Activated effector memory CD4-positive, alpha-beta T cell treated with Interleukin-2 at 50 U/mL for 16 hours (primary cell): ENCODE measurements around the gene MED4.

Source experiments
- DNase-seq: peaks from one replicate; pipeline ENCODE4 v3.0.0-alpha.2; 2020

The MED4 gene

DNA sequence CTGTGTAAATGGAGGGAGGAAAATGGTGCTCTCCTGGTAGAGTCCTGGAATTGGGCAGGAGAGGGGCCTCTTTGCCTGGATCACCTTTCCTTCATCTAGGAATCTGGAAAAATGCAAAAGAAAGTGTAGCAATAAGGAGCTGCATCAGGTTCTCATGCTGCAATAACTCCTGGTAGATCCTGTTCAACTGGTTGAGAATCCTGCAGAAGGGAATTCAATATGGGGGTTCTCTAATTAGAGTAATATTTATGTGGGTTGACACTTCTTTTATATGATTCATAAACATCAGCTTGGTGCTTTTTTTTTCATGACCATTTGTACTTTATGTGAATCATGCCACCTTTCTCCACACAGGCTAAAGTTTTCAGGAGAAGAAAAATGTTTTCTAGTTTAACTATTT lies 66.8 kb downstream of the MED4 start:
- DNase-seq: no peak
